Medulla oblongata (tissue), 1 donor: Measurements from ENCODE around the gene JAKMIP2.
"Not testable (repeated sequence)": the region's sequence is repeated elsewhere in the genome, so short reads cannot be mapped to it uniquely, and the experiment has no call there.

ENCODE experiments used
- DNase-seq: peaks from one replicate; pipeline ENCODE4 v3.0.0-alpha.2; 2015; ENCODE audit errors: extremely low spot score

JAKMIP2 gene

DNA sequence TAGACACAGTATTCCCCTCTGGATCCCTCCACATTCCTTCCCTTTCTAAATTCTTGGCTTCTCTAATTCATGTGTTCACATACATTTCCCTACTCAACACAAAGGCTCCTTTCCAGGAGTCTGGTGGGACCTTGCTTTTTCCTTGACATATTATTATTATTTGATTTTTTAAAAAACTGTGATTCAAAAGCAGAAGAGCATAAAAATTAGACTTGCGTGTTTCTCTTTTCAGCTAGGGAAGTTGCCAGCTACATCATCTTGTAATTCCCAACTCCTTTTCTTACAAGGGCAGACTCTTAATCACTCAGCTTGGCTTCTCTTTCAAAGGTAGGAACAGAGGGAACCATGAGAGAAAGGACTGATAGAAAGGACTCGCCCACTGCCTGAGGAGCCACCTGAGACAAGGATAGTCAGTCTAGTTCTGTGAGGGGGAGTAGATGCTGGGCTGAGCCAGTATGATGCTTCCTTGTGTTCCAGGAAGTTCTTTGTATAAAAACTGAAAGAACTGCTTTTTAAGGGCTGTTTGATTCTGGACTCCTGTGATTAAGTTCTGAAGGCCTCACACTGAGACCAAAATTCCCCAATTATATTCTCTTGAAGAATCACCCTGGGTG is 221.7 kb downstream of the JAKMIP2 start:
- DNase-seq, result peak; percentile 21

DNA sequence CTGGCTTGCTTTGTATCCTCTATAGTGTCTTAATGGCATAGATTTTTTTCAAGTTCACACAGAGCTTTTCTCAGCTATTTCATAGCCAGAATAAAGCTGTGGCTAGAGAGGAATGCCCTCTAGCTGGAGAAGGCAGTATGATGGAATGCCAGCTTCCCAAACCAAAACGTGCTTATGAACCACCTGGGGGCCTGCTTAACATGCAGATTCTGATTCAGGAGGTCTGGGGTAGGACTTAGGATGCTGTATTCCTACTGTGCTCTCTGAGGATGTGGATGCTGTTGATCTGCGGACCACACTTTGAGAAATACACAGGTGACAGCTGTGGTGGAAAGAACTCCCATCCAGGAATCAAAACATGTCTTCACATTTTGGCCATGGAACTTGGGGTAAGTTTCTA is 222.8 kb downstream of the JAKMIP2 start:
- no peak for DNase-seq

DNA sequence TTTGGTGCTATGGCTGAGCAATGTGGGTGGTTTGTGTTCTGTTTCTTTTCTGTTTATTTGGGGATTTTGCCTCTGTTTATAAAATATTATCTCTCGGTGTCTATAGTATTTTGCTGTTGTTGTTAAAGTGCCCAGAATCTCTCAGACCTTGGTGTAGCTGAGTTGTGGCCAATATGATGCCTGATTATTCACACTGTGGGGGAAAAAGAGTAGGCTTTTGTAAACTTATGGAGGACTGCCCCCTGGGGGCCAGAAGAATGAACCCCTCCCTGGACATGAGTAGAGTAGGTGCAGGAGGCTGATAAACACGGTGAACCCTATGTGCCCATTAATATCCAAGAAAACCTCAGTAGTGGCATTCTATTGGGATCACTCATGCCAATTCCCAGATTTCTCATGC is 223.7 kb downstream of the JAKMIP2 start:
- peak; percentile 61 for DNase-seq

DNA sequence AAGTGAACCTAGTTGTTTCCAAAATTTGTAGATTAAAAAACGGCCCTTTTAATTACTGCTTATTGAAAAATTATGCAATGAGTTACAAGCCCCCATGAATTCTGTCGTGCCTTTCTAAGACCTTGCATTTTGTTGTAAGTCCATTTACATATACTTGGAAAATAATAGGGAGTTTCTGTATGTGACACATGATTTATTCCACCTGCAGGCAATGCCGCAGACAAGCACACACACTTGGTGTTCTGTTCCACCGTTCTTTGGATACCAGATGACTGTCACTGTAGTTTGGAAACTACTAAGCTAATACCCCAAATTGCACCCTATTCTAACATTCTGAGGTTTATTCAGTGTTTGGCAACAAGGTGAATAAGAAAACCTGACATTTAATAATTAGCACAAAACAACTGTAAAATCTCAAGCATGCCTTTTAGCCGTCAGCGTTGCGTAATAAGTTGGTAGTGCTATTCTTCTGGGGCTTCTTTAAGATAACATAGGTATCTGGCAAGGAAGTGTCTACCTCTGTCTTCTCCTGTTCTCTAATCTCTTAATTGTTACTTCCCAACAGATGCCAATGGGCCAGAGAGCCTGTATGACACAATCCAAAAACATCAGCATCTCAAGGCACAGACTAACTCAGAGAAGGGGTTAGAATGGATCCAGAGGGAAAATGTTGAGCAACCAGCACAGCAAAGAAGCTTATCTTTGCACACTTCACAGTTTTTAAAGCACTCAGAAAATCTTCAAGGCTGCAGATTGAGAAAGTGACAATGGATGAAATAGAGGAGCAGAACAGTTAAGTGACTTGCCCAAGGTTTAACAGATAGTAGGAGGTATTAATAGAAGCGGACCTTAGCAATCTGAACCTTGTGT is 224.4 kb downstream of the JAKMIP2 start:
- no peak for DNase-seq

DNA sequence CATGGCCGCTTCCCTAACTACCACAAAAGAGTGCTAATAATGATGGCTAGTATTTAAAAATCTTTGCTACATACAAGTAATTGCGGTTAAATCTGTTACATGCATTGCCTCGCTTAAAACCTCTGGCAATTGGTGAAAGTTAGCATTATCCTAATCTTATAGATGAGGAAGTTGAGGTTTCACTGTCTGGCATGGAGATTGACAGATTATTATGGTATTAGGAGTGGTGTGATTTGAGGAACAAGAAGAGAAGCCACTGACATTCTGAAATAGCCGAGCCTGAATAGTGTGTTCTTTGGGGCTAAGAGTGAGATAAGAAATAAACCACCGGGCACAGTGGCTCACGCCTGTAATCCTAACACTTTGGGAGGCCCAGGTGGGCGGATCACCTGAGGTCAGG is 227.4 kb downstream of the JAKMIP2 start:
- no peak for DNase-seq

DNA sequence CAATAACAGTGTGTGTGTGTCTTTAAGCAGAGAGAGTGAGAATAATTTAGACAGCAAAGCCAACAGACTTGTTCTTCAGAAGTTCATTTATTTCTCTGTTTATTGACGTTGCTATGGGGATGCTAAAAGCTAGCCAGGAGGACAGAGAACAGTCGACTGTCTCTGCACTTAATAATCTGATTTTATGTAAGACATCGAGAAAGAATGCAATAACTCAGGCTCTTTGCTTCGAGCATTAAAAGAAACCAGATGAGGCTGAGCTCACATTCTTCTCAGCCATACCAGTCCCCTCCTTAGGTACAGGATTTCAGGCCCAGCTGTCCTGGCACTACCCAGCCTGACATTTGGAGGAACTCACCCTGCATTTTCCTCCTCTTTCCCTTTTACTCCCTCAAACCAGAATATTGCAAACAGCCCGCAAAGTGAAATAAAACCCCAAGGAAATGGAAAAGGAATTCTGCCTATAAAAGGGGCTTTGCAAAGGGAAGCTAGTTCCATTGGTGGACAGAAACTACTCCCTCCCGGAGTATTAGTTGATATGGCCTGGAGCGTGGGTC is 228.2 kb downstream of the JAKMIP2 start:
- DNase-seq, result peak; percentile 38

DNA sequence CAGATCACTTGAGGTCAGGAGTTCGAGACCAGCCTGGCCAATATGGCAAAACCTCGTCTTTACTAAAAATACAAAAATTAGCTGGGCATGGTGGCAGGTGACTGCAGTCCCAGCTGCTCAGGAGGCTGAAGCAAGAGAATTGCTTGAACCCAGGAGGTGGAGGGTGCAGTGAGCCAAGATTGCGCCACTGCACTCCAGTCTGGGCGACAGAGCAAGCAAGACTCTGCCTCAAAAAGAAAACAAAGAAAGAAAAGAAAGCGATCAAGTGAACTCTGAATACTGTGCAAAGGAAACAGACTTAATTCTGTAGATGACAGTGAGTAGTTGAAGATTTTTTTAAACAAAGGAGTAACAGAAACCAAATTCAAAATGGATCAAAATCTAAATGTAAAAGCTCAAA is 228.7 kb downstream of the JAKMIP2 start:
- not testable (repeated sequence) for DNase-seq

DNA sequence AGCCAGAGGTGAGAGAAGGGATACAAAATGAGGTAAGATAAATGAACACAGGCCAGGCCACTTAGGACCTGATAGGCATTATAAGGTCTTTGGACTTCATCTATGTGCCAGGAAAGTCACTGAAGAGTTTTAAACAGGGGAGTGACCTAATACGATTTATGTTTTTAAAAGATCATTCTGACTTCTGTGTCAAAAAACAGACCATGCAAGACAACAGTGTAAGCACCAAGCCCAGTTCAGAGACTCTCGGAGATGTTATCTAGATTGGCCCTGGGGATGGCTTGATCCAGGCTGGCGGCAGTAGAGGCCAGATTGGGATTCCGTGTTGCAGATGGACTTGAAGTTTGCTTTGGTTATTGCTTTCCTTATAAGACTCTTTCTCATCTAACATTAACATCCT is 229.6 kb downstream of the JAKMIP2 start:
- no peak for DNase-seq

DNA sequence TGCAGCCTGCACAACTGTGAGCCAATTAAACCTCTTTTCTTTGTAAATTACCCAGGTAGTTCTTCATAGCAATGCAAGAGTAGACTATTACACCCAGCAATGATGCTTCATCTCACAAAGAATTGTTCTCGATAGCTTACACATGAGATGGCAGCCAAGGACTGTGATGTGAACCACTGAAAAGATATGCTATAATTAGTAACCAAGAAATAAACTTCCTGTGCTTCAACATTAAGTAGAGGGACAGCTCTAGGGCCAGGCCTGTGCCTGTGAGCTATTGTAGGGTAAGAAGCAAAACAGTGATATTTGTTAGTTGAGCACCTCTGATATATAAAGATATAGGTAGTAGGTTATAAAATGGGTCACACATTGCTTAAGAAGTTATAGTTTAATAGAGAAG is 230.9 kb downstream of the JAKMIP2 start:
- no peak for DNase-seq

DNA sequence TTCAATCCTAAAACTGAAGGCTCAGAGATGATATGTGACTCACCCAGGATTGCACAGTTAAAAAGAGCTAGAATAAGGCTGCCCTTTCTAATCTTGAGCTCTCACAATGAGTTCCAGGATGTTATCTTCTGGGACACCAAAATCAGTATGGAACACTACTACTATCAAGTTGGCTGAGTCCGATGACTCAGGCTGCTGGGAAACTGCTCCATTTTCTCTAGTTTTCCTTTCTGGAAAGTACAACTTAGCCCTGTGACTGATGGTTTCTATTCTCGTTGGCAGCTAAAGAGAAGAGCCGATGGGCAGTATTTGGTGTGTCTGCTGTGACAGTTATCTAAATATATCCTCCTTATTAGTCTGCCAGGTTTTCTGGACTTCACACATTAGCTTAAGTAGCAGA is 234.8 kb downstream of the JAKMIP2 start:
- DNase-seq, result no peak

DNA sequence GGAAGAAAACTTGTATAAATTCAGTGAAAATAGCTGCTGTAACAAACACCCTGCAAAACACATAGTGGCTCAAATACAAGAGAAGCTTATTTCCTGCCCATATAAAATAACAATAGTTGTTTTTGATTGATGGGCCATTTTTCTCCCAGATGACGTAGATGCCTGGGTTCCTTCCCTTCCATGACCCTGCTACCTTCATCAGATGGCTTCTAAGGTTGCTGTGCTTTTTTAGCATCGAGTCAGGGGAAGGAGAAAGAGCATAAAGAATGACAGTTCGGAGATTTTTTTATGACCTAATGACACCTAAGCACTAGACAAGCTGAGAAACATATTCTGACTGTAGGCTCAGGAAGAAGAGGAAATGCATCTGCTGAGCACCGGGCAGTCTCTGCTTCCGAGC is 238.0 kb downstream of the JAKMIP2 start:
- DNase-seq, result no peak

DNA sequence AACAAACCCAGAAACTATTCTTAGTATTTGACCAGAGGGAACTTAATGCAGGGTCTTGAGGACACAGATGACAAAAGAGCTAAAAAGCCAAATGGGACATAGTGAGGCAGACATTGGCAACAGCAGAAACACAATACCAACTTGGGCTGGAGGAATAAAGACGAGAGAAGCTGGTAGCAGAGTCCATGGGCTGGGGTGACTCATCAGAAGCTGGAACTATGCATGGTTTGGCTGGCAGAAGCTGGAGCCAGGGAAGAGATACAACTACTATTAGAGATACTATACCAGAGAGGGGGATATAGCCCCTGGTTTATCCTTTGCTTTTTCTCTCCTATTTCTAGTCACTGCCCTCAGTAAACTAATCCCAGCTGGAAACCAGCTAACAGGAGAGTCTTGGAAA is 243.5 kb downstream of the JAKMIP2 start:
- DNase-seq, result no peak

DNA sequence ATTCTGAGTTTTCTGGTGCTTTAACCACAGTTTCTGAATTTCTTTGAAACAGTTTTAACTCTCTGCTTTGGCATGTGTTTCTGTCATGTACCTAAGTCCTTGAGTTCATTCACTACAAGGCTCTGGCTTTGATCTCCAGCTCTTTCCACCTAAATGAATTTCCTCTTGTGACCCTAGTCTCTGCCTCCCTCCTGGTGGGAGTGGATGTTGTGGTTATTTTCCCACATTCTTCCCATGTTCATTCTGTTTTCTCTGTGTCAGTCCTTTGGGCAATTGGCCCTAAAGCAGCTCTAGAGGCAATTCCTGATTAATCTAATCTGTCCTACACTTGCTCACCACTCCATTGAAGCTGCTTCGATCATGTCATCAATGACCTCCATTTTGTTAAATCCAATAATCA is 244.3 kb downstream of the JAKMIP2 start:
- DNase-seq, result no peak
